HG02943 (cell line): ENCODE measurements around the gene NSG1.
A peak's percentile ranks its signal among the peaks of the same experiment; 100 is the strongest.
"Not testable (repeated sequence)": the region's sequence is repeated elsewhere in the genome, so short reads cannot be mapped to it uniquely, and the experiment has no call there.

Experiments used
- ATAC-seq: cut with Tn5 transposase; IDR thresholded peaks from one replicate; pipeline ENCODE4 v1.9.1; 2021; ENCODE audit warnings: mild to moderate bottlenecking, low read depth, moderate library complexity; ENCODE audit not compliant: unreplicated experiment

NSG1 gene, protein sequence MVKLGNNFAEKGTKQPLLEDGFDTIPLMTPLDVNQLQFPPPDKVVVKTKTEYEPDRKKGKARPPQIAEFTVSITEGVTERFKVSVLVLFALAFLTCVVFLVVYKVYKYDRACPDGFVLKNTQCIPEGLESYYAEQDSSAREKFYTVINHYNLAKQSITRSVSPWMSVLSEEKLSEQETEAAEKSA

GRCh38 chr4:4386736-4387392 is at the start of gene NSG1:
Gene NSG1, plus strand, starts transcription at chr4:4387102. Its CDS starts 528 bp downstream, at chr4:4387630.
- ATAC-seq, result no peak

DNA sequence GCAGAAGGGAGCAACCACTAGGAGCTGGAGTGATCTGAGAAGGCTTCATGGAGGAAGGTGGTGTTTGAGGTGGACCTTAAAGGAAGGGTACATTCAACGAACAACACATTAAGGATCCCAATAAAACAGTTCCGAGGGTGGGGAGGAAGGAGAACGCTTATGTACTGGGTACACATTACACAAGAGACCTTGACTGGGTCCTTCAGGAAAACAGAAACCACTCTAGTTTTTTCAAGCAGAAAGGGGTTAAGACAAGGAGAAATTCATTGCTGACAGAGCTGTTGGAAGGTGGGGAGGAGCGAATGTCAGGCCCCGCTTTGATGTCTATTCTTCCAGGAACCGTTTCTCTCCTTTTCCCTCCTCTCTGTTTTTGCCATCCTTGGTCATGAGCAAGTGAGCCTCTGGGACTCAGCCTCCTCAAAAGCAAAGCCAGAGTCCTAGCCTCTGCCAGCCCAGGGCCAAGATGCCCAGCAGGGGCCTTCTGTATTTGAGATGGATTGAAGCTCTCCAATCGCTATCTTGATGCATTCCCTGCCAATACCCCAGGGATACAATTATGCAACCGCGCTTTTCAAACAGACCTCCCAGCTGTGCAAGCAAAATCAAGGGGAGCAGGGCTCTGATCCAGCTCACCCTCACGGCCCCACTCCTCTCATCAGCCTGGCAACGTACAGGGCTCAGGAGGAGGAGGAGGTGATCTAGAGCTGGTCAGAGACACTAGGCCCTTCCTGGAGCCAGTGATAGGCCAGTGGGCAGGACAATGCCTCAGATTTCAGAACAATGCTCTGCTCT is 48.5 kb upstream of the NSG1 start:
- no peak for ATAC-seq

GRCh38 chr4:4339504-4340085 is 47.3 kb upstream of the NSG1 start:
- no peak for ATAC-seq

DNA sequence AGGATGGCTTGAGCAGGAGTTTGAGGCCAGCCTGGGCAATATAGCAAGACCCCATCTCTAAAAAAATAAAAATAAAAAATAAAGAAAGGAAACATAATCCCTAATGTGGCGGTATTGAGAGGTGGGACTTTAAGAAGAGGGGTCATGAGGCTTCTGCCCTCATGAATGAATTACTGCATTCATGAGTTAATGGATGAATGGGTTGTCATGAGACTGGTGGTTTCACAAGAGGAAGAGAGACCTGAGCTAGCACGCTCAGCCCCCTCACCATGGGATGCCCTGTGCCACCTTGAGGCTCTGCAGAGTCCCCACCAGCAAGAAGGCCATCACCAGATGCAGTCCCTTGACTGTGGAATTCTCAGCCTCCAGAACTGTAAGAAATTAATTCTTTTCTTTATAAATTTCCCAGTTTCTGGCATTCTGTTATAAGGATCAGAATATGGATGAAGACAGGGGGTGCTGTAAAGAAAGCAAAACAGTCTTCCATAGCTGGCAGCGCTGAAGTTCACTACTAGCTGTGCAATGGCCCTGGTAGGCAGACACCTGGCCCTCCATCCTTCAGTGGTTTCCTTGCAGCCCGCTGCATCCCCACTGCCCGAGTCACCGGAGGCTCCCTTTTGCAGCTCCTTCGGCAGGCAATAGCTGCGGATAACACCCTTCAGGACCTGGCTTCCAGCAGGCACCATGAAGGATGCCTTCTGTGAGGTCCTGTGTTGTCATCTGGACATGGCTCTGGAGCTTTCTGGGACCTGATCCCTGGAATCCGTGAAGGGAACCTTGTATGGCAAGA is 44.8 kb upstream of the NSG1 start:
- ATAC-seq, result no peak

DNA sequence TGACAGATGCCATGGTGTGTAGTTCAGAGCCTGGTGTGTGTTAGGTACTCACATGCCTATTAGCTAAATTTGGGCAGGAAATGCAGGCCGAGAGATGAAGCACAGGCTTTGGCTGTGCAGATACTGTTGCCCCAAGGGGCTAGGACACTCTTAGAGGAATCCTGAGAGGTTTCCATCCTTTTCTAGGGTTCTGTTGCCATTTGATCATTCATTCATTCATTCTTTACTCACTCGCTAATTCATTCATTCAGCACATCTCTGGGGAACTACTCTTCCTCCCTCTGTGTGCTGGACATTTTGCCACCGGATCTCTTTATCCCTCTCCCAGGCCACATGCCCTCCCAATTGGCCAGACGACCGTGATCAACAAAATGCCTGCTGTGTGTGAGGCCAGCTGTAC is 43.9 kb upstream of the NSG1 start:
- no peak for ATAC-seq

DNA sequence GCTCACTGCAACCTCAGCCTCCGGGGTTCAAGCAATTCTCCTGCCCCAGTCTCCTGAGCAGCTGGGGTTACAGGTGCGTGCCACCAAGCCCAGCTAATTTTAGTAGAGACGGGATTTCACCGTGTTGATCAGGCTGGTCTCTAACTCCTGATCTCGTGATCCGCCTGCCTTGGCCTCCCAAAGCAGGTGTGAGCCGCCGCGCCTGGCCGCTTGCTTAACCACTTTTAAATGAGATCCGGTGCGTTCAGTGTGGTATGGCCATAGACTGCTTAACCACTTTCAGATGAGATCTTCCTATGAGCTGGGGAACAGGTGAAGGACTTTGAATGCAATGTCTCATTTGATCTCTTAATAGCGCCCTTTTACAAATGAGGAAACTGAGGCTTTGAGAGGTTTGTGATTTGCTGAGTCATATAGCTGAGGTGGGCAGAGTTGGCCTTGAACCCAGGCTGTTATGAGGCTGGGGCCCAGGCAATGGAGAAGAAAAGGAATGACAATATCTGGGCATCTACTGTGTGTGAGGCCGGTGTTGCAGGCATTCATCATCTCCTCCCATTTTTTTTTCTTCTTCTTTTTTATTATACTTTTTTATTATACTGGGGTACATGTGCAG is 41.9 kb upstream of the NSG1 start:
- peak; percentile 85 for ATAC-seq

DNA sequence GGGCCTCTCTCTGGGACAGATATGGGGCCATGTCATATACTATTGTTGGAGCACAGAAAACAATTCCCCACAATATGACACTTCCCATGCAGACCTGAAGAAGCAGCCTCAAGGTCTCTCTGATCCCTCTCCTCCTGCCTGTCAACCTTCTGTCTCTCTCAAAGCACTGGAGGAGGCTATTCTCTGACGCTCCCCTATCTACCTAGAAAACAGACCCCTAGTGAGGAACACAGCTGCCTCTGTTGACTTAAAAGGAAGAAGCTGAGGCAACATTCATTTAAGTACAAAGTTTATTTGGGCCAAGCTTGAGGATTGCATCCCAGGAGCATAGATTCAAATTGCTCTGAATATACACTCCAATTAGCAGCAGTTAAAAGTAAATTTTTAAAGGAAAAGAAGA is 39.3 kb upstream of the NSG1 start:
- no peak for ATAC-seq

- not testable (repeated sequence) for ATAC-seq
These were observed 38.3 kb upstream of the NSG1 start for GRCh38 chr4:4348585-4348984.

DNA sequence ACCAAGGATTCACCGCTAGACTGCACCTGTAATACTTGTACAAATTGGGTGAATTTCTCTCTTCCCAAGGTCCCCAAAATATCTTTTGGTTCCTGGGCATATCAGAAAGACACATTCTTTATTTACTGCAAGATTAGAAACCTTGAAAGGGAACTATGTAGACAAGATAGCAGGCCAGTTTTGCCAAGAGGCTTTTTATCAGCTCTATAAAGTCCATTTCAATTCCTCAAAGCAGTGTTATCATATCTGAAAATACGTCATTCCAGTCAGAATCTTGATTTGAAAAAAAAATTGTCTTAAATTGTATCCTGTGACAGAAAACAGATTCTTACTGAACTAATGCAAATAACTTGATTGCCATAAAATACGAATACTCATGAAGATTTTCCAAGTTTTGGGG is 37.0 kb upstream of the NSG1 start:
- ATAC-seq, result no peak

DNA sequence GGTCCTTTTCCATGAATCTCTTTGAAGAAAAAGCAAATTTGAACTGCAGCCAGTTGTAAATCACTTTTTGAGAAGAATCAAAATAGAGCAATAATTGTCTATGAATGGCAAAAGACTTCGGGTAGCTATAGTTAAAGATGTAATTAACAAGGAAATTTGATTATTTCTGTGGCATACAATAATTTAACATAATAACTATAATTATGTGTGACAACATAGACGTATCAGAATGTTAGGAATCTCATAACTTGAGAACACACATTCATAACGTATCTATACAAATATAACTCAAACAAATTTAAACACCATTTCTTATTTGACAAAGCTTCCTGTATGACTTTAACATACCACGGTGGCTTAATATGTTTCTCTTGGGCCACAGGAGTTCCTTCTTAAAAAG is 36.0 kb upstream of the NSG1 start:
- no peak for ATAC-seq

GRCh38 chr4:4355302-4355701 is 31.6 kb upstream of the NSG1 start:
- no peak for ATAC-seq

GRCh38 chr4:4356106-4357041 is 30.5 kb upstream of the NSG1 start:
- no peak for ATAC-seq

DNA sequence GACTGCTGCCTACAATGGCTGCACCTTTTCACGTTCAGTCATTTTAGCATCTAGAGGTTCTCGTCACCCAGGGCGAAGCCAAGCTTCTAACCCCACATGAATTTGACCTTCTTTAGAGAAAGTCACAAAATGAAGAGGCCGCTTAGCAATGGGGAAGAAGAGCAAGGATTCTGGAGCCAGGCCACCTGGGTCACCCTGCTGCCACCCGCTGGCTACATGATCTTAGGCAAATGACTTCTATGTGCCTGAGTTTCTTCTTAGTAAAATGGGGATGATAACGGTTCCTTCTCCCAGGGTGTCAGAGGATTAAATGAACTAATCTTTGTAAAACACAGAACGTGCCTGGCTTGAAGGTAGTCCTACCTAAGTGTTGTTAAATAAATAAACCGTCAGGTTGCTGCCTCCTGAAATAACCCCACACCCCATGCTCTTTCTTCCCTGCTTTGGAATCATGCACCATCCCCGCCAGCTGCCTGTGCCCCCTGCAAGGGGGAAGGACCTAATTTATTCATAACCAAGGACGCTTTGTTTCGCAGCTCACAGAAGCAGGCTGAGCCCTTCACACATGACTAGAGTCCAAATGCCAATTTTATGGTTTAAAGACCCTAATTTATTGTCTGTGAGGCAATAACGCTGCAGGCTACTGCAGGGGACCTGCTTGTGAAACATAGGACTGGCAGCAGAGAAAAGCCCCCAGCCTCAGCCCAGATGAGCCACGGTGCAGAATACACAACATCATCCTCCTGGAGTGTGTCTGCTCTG is 28.6 kb upstream of the NSG1 start:
- ATAC-seq, result no peak

DNA sequence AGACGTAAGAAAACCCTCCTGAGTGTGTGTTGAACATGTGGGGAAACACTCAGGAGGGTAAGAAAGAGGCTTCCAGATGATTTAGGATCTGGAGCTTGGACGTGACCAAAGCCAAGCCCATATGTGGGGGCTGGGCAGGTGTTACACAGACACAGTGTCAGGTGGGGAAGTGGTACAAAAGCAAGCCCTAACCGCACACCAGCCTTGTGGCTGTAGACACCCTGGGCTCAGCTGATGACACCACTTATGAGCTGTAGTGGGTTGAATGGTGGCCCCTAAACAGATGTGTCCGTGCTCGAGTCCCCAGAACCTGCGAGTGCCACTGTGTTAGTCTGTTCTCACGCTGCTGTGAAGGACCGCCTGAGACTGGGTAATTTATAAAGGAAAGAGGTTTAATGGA is 25.0 kb upstream of the NSG1 start:
- no peak for ATAC-seq

DNA sequence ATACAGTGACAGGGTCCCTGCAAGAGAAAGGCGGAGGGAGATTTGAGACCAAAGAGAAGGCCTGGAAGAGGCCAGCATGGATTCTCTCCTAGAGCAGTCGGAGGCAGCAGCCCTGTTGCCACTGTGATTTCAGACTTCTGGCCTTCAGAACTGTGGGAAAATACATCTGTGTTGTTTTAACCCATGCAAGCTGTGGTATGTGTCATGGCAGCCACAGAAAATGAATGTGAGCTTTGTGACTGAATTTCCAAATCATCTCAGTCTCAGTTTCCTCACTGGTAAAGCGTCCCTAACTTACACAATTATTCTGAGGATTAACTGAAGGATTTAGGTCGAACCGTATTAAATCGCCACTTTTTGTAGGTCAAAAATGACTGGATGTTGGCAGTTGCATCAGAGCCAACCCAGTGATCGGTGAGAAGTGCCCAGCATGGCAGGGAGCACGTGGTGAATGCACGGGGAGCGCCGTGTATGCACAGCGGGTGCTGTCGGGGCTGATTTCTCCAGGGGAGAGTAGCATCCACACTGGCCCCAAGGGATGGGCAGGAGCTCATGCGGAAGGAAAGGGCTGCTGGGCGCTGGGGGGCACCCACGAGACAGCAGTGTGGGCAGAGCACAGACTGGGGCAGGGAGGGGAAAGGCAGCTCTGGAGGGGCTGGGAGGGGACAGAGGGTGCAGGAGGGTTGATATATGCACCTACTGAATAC is 23.8 kb upstream of the NSG1 start:
- no peak for ATAC-seq

GRCh38 chr4:4364061-4364460 is 22.8 kb upstream of the NSG1 start:
- ATAC-seq, result no peak

DNA sequence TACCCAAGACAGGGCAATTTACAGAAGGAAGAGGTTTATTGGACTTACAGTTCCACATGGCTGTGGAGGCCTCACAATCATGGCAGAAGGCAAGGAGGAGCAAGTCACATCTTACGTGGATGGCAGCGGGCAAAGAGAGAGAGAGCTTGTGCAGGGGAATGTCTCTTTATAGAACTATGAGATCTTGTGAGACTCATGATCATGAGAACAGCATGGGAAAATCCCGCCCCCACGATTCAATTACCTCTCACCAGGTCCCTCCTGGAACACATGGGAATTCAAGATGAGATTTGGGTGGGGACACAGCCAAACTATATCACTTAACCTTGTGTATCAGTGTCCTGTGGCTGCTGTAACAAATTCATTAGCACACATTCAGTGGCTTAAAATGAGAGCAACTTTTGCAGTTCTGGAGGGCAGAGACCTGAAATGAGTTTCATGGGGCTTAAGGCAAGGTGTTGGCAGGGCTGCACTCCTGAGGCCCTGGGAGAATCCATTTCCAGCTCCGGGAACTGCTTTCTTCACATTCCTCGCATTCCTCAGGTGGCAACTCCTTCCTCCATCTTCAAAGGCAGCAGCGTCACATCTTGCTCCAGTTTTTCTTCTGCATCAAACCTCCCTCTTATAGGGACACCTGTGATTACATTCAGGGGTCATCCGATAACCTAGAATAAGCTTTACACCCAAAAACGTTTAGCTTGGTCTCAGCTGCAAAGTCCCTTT is 22.3 kb upstream of the NSG1 start:
- ATAC-seq, result no peak
